Astrocyte (in vitro differentiated cells and primary cell): Measurements from ENCODE around the gene CAPN12. TPM values are rescaled to one million over a fixed set of nuclear protein-coding genes. Genes with fewer than 3 reads are reported as not detected.
"Not testable (repeated sequence)": the region's sequence is repeated elsewhere in the genome, so short reads cannot be mapped to it uniquely, and the experiment has no call there.

Experiments used
- DNase-seq: peaks from one replicate; pipeline ENCODE4 v3.0.0-alpha.2; 2010; ENCODE audit warnings: low read depth
- FAIRE-seq: peaks from 2 replicates; lab custom pipeline; 2011; peaks lifted over from hg19 to GRCh38; lab: Jason Lieb, UNC
- H2AFZ ChIP-seq: 2 replicates; pipeline ENCODE4 v1.6.0; 2012; ENCODE audit warnings: low read depth, low read length, inconsistent platforms
- H3K27ac ChIP-seq: 2 replicates; pipeline ENCODE4 v1.5.1; 2011; ENCODE audit warnings: low read depth, low read length, inconsistent platforms
- H3K27me3 ChIP-seq: 2 replicates; pipeline ENCODE4 v1.6.0; 2011; ENCODE audit warnings: low read length, inconsistent platforms; ENCODE audit not compliant: insufficient read depth
- H3K36me3 ChIP-seq: 2 replicates; pipeline ENCODE4 v1.5.1; 2011; ENCODE audit warnings: low read length, inconsistent platforms; ENCODE audit not compliant: insufficient read depth
- H3K4me1 ChIP-seq: 2 replicates; pipeline ENCODE4 v1.5.1; 2011; ENCODE audit warnings: low read length, inconsistent platforms; ENCODE audit not compliant: insufficient read depth
- H3K4me2 ChIP-seq: 2 replicates; pipeline ENCODE4 v1.6.0; 2012; ENCODE audit warnings: low read length, inconsistent platforms
- H3K4me3 ChIP-seq: 2 replicates; pipeline ENCODE4 v1.5.1; 2011; ENCODE audit warnings: low read depth, mild to moderate bottlenecking, low read length, inconsistent platforms; ENCODE audit not compliant: insufficient read depth
- H3K79me2 ChIP-seq: 2 replicates; pipeline ENCODE4 v1.6.0; 2012; ENCODE audit warnings: mild to moderate bottlenecking, low read length, inconsistent platforms; ENCODE audit not compliant: insufficient read depth
- H3K9ac ChIP-seq: 2 replicates; pipeline ENCODE4 v1.6.0; 2012; ENCODE audit warnings: mild to moderate bottlenecking, low read length, inconsistent platforms
- H3K9me3 ChIP-seq: 2 replicates; pipeline ENCODE4 v1.5.1; 2012; ENCODE audit warnings: low read depth, mild to moderate bottlenecking, low read length, inconsistent platforms; ENCODE audit not compliant: insufficient read depth
- H4K20me1 ChIP-seq: 2 replicates; pipeline ENCODE4 v1.6.0; 2012; ENCODE audit warnings: low read length, inconsistent platforms; ENCODE audit not compliant: insufficient read depth
- H3K27ac Mint-ChIP-seq: one replicate; pipeline ENCODE4 v1.8.0; 2021; ENCODE audit warnings: mild to moderate bottlenecking, mixed read lengths; ENCODE audit not compliant: unreplicated experiment
- H3K27me3 Mint-ChIP-seq: one replicate; pipeline ENCODE4 v1.8.0; 2021; ENCODE audit warnings: low read depth, mixed read lengths; ENCODE audit not compliant: unreplicated experiment
- H3K36me3 Mint-ChIP-seq: one replicate; pipeline ENCODE4 v1.8.0; 2021; ENCODE audit warnings: low read depth, mixed read lengths; ENCODE audit not compliant: unreplicated experiment
- H3K4me1 Mint-ChIP-seq: one replicate; pipeline ENCODE4 v1.8.0; 2021; ENCODE audit warnings: low read depth, mixed read lengths; ENCODE audit not compliant: unreplicated experiment
- H3K4me3 Mint-ChIP-seq: one replicate; pipeline ENCODE4 v1.8.0; 2021; ENCODE audit warnings: mild to moderate bottlenecking, moderate library complexity, mixed read lengths; ENCODE audit not compliant: unreplicated experiment
- H3K9me3 Mint-ChIP-seq: one replicate; pipeline ENCODE4 v1.8.0; 2021; ENCODE audit warnings: mild to moderate bottlenecking, mixed read lengths; ENCODE audit not compliant: unreplicated experiment
- EZH2 ChIP-seq: IDR thresholded peaks from 2 replicates; pipeline ENCODE4 v1.6.1; 2012; ENCODE audit warnings: mild to moderate bottlenecking, low read length, inconsistent platforms; ENCODE audit not compliant: insufficient read depth
- total RNA-seq: library from RNA; stranded (reverse); gene quantifications from 2 replicates; pipeline ENCODE4 v1.2.1, GENCODE V29; 2021
- TF ChIP-seq, protein P1 (sequence below): IDR thresholded peaks from 2 replicates; pipeline ENCODE4 v1.5.1; 2011; ENCODE audit warnings: low read depth, mild to moderate bottlenecking, inconsistent platforms, low read length, moderate library complexity; ENCODE audit not compliant: insufficient read depth

Gene CAPN12
- total RNA-seq, 1 donor from 2014 or later: 4.6 TPM

- no peak for DNase-seq
- no peaks in the 10 kb centered on the region for H3K36me3 Mint-ChIP-seq
- no peak for FAIRE-seq
- Histone ChIP-seq H2AFZ (no peak overlapping the region), H3K27ac (no peak overlapping the region), H3K4me2 (no peak overlapping the region), H3K36me3 (no peaks in the 10 kb centered on the region), H3K9me3 (no peaks in the 10 kb centered on the region), H3K27me3 (peaks cover 7% of the 10 kb centered on the region), H4K20me1 (no peaks in the 10 kb centered on the region), H3K4me3 (no peak overlapping the region), H3K79me2 (no peaks in the 10 kb centered on the region), H3K9ac (no peak overlapping the region), H3K4me1 (no peaks in the 10 kb centered on the region)
- H3K4me3 Mint-ChIP-seq: no peak overlapping the region
- TF ChIP-seq EZH2: no peak
- TF ChIP-seq, protein P1, sequence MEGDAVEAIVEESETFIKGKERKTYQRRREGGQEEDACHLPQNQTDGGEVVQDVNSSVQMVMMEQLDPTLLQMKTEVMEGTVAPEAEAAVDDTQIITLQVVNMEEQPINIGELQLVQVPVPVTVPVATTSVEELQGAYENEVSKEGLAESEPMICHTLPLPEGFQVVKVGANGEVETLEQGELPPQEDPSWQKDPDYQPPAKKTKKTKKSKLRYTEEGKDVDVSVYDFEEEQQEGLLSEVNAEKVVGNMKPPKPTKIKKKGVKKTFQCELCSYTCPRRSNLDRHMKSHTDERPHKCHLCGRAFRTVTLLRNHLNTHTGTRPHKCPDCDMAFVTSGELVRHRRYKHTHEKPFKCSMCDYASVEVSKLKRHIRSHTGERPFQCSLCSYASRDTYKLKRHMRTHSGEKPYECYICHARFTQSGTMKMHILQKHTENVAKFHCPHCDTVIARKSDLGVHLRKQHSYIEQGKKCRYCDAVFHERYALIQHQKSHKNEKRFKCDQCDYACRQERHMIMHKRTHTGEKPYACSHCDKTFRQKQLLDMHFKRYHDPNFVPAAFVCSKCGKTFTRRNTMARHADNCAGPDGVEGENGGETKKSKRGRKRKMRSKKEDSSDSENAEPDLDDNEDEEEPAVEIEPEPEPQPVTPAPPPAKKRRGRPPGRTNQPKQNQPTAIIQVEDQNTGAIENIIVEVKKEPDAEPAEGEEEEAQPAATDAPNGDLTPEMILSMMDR: no peak
- H3K27ac Mint-ChIP-seq: no peak overlapping the region
- H3K27me3 Mint-ChIP-seq: peaks cover 19% of the 10 kb centered on the region
- no peaks in the 10 kb centered on the region for H3K4me1 Mint-ChIP-seq
- peaks cover 3% of the 10 kb centered on the region for H3K9me3 Mint-ChIP-seq
These were observed 41.0 kb upstream of the CAPN12 start for GRCh38 chr19:38785187-38785699.

GRCh38 chr19:38784224-38784623 lies 40.0 kb upstream of the CAPN12 start:
- no peak overlapping the region for H3K9ac ChIP-seq
- Mint-ChIP-seq H3K9me3 (peaks cover 3% of the 10 kb centered on the region), H3K27me3 (peaks cover 27% of the 10 kb centered on the region), H3K4me3 (no peak overlapping the region), H3K4me1 (no peaks in the 10 kb centered on the region), H3K36me3 (no peaks in the 10 kb centered on the region), H3K27ac (no peak overlapping the region)
- FAIRE-seq (no peak), DNase-seq (peak; percentile 26)
- no peaks in the 10 kb centered on the region for H3K9me3 ChIP-seq
- no peak overlapping the region for H2AFZ ChIP-seq
- no peaks in the 10 kb centered on the region for H3K79me2 ChIP-seq
- no peak overlapping the region for H3K4me2 ChIP-seq
- no peak overlapping the region for H3K4me3 ChIP-seq
- H4K20me1 ChIP-seq: no peaks in the 10 kb centered on the region
- TF ChIP-seq EZH2: no peak
- TF ChIP-seq, protein P1: no peak
- no peak overlapping the region for H3K27ac ChIP-seq
- no peaks in the 10 kb centered on the region for H3K4me1 ChIP-seq
- peaks cover 7% of the 10 kb centered on the region for H3K27me3 ChIP-seq
- H3K36me3 ChIP-seq: no peaks in the 10 kb centered on the region

DNA sequence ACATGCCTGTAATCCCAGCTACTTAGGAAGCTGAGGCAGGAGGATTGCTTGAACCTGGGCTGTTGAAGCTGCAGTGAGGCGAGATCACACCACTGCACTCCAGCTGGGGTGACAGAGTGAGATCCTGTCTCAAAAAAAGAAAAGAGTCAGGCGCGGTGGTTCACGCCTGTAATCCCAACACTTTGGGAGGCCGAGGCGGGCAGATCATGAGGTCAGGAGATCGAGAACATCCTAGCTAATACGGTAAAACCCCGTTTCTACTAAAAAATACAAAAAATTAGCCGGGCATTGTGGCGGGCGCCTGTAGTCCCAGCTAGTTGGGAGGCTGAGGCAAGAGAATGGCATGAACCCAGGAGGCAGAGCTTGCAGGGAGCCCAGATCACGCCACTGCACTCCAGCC lies 37.9 kb upstream of the CAPN12 start:
- H3K27ac ChIP-seq, H3K4me3 ChIP-seq, H3K4me2 ChIP-seq, H4K20me1 ChIP-seq, H3K9ac ChIP-seq, H3K36me3 ChIP-seq, H2AFZ ChIP-seq, H3K9me3 ChIP-seq, H3K9me3 Mint-ChIP-seq, FAIRE-seq, H3K4me1 ChIP-seq, H3K4me1 Mint-ChIP-seq, H3K4me3 Mint-ChIP-seq, DNase-seq, H3K27me3 ChIP-seq, H3K79me2 ChIP-seq, H3K36me3 Mint-ChIP-seq, H3K27ac Mint-ChIP-seq: not testable (repeated sequence)
- H3K27me3 Mint-ChIP-seq: peaks cover 28% of the 10 kb centered on the region
